SK-N-SH (cell line): Measurements from ENCODE around the gene PCDHGA1. TPM values are rescaled to one million over a fixed set of nuclear protein-coding genes. Genes with fewer than 3 reads are reported as not detected.

ENCODE experiments used
- CTCF ChIA-PET: fragments of 300-600, 350-600 bp; formaldehyde crosslinking; extraction: SDS; loops from one replicate; lab custom pipeline; 2021; lab: Yijun Ruan, JAX
- POLR2A ChIA-PET: fragments of 350-600 bp; sonication (Branson Sonifier 250); formaldehyde crosslinking; extraction: SDS; loops from one replicate; lab custom pipeline; 2020; ENCODE audit warnings: antibody characterized with exemption, inconsistent platforms; lab: Yijun Ruan, JAX
- DNase-seq: peaks from one replicate; pipeline ENCODE4 v3.0.0; 2012
- H2AFZ ChIP-seq: fragments of 200-600 bp; sonication (generic); 2 replicates; pipeline ENCODE4 v1.8.1; 2016; ENCODE audit warnings: antibody characterized with exemption, mild to moderate bottlenecking, low read depth
- H3F3A ChIP-seq: fragments of 200-600 bp; sonication (generic); replicated peaks from 2 replicates; pipeline ENCODE3; 2016; ENCODE audit warnings: antibody characterized with exemption, mild to moderate bottlenecking; ENCODE audit not compliant: insufficient read depth
- H3K27ac ChIP-seq, 2 experiments: fragments of 200-500 bp in 1 of 2; fragments of 200-600 bp in 1 of 2; sonication (Bioruptor generic) in 1 of 2; sonication (generic), shearing (Covaris generic) in 1 of 2; 2 replicates each; pipeline versions ENCODE4 v1.5.1 to v1.6.1; 2014 to 2016; ENCODE audit warnings: low read depth in 2 of 2, inconsistent platforms in 1 of 2, low read length in 1 of 2, mild to moderate bottlenecking in 1 of 2, mixed read lengths in 1 of 2
- H3K27me3 ChIP-seq: fragments of 200-600 bp; sonication (generic), shearing (Covaris generic); 2 replicates; pipeline ENCODE4 v1.6.1; 2016; ENCODE audit warnings: mixed run types; ENCODE audit not compliant: insufficient read depth
- H3K36me3 ChIP-seq, 2 experiments: fragments of 200-500 bp in 1 of 2; fragments of 200-600 bp in 1 of 2; sonication (Bioruptor generic) in 1 of 2; sonication (generic) in 1 of 2; replicated peaks in 1 of 2; 2 replicates each; pipeline versions ENCODE3 to v1.5.1; 2014 to 2016; ENCODE audit warnings: low read length in 1 of 2, mild to moderate bottlenecking in 1 of 2; ENCODE audit not compliant: insufficient read depth in 2 of 2, control insufficient read depth in 1 of 2
- H3K4me1 ChIP-seq, 2 experiments: fragments of 200-500 bp in 1 of 2; fragments of 200-600 bp in 1 of 2; sonication (Bioruptor generic) in 1 of 2; sonication (generic), shearing (Covaris generic) in 1 of 2; 2 replicates each; pipeline versions ENCODE4 v1.5.1 to v1.6.1; 2014 to 2016; ENCODE audit warnings: low read depth in 1 of 2, low read length in 1 of 2, mixed run types in 1 of 2; ENCODE audit not compliant: insufficient read depth in 2 of 2, control insufficient read depth in 1 of 2
- H3K4me2 ChIP-seq: fragments of 200-600 bp; sonication (generic), shearing (Covaris generic); 2 replicates; pipeline ENCODE4 v1.6.1; 2017; ENCODE audit warnings: mixed run types
- H3K4me3 ChIP-seq, 2 experiments: fragments of 200-500 bp in 1 of 2; fragments of 200-600 bp in 1 of 2; sonication (Bioruptor generic) in 1 of 2; sonication (generic), shearing (Covaris generic) in 1 of 2; 2 replicates each; pipeline versions ENCODE4 v1.5.1 to v1.8.1; 2014 to 2016; ENCODE audit warnings: low read depth in 2 of 2, inconsistent platforms in 1 of 2, low read length in 1 of 2, mild to moderate bottlenecking in 1 of 2, mixed read lengths in 1 of 2, moderate library complexity in 1 of 2
- H3K79me2 ChIP-seq: fragments of 200-600 bp; sonication (generic); 2 replicates; pipeline ENCODE4 v1.8.1; 2017; ENCODE audit warnings: mild to moderate bottlenecking; ENCODE audit not compliant: insufficient read depth
- H3K9ac ChIP-seq: fragments of 200-600 bp; sonication (generic); 2 replicates; pipeline ENCODE4 v1.6.1; 2017; ENCODE audit warnings: mixed run types
- H3K9me2 ChIP-seq: fragments of 200-600 bp; sonication (generic); 2 replicates; pipeline ENCODE4 v1.6.1; 2017; ENCODE audit warnings: mixed run types
- H3K9me3 ChIP-seq: fragments of 200-600 bp; sonication (generic); 2 replicates; pipeline ENCODE4 v1.6.1; 2017; ENCODE audit warnings: mixed run types, mild to moderate bottlenecking, moderate library complexity
- H4K20me1 ChIP-seq: fragments of 200-600 bp; sonication (generic); 2 replicates; pipeline ENCODE4 v1.6.1; 2017; ENCODE audit warnings: mild to moderate bottlenecking, mixed run types; ENCODE audit not compliant: insufficient read depth
- EP300 ChIP-seq, 2 experiments: IDR thresholded peaks; 2 replicates each; pipeline versions ENCODE4 v1.4.0 to v1.6.1; 2012; ENCODE audit warnings: borderline replicate concordance in 1 of 2, low read depth in 1 of 2, low read length in 1 of 2
- EZH2phosphoT487 ChIP-seq: fragments of 200-600 bp; sonication (generic); IDR thresholded peaks from 2 replicates; pipeline ENCODE4 v1.6.1; 2017; ENCODE audit warnings: low read depth, mixed run types, mild to moderate bottlenecking, antibody characterized with exemption, moderate library complexity, borderline replicate concordance
- FOSL2 ChIP-seq: IDR thresholded peaks from 2 replicates; pipeline ENCODE4 v1.4.0; 2012; ENCODE audit warnings: low read depth, mild to moderate bottlenecking, moderate library complexity, borderline replicate concordance
- FOXJ3 ChIP-seq: sonication (generic); formaldehyde crosslinking; IDR thresholded peaks from 2 replicates; pipeline ENCODE4 v1.5.1; 2020; ENCODE audit warnings: mild to moderate bottlenecking, missing genetic modification reagents
- GATA2 ChIP-seq: sonication (generic); formaldehyde crosslinking; IDR thresholded peaks from 2 replicates; pipeline ENCODE4 v1.5.0; 2020; ENCODE audit warnings: mild to moderate bottlenecking, missing genetic modification reagents
- PBX3 ChIP-seq: IDR thresholded peaks from 2 replicates; pipeline ENCODE4; 2012
- POLR2AphosphoS5 ChIP-seq: IDR thresholded peaks from 2 replicates; pipeline ENCODE4 v1.6.1; 2012; ENCODE audit warnings: low read depth, low read length
- RAD21 ChIP-seq: IDR thresholded peaks from 2 replicates; pipeline ENCODE4 v1.6.1; 2012; ENCODE audit warnings: mild to moderate bottlenecking, low read length
- RFX5 ChIP-seq: IDR thresholded peaks from 2 replicates; pipeline ENCODE4 v1.6.1; 2012; ENCODE audit warnings: mild to moderate bottlenecking, improper control_type of control experiment, low read length
- RXRA ChIP-seq: IDR thresholded peaks from 2 replicates; pipeline ENCODE4 v1.4.0; 2012; ENCODE audit warnings: low read depth, mild to moderate bottlenecking, borderline replicate concordance
- SIN3A ChIP-seq: IDR thresholded peaks from 2 replicates; pipeline ENCODE4 v1.6.1; 2012; ENCODE audit warnings: low read depth, mild to moderate bottlenecking, low read length, moderate library complexity, borderline replicate concordance
- SMC3 ChIP-seq: IDR thresholded peaks from 2 replicates; pipeline ENCODE4 v1.6.1; 2012; ENCODE audit warnings: low read depth, low read length, improper control_type of control experiment
- TAF1 ChIP-seq: IDR thresholded peaks from 2 replicates; pipeline ENCODE4 v1.6.1; 2012; ENCODE audit warnings: low read depth, mild to moderate bottlenecking, low read length, moderate library complexity, borderline replicate concordance
- YY1 ChIP-seq: IDR thresholded peaks from 2 replicates; pipeline ENCODE4 v1.4.0; 2012; ENCODE audit warnings: low read depth, mild to moderate bottlenecking
- ZBTB33 ChIP-seq: IDR thresholded peaks from 2 replicates; pipeline ENCODE4 v1.4.0; 2012; ENCODE audit warnings: low read depth, borderline replicate concordance
- WGBS: methylation state at CpG from one replicate; pipeline ENCODE4 v1.1.6; 2017; ENCODE audit warnings: low lambda C conversion rate; 5-methylcytosine and 5-hydroxymethylcytosine counted together
- polyA plus RNA-seq, 3 experiments: library from polyadenylated mRNA; depleted of rRNA; stranded (reverse); fragments of >200 nt; gene quantifications; 2 replicates each; pipeline ENCODE4 v1.2.3, GENCODE V29; 2012
- TF ChIP-seq, protein P1 (sequence below): IDR thresholded peaks from 2 replicates; pipeline ENCODE4 v1.6.1; 2012; ENCODE audit warnings: mild to moderate bottlenecking, low read depth, low read length, moderate library complexity

Gene PCDHGA1
- polyA plus RNA-seq, 1 of the 3 experiments (the other 2 are of a cell fraction), result 1.2 TPM

DNA sequence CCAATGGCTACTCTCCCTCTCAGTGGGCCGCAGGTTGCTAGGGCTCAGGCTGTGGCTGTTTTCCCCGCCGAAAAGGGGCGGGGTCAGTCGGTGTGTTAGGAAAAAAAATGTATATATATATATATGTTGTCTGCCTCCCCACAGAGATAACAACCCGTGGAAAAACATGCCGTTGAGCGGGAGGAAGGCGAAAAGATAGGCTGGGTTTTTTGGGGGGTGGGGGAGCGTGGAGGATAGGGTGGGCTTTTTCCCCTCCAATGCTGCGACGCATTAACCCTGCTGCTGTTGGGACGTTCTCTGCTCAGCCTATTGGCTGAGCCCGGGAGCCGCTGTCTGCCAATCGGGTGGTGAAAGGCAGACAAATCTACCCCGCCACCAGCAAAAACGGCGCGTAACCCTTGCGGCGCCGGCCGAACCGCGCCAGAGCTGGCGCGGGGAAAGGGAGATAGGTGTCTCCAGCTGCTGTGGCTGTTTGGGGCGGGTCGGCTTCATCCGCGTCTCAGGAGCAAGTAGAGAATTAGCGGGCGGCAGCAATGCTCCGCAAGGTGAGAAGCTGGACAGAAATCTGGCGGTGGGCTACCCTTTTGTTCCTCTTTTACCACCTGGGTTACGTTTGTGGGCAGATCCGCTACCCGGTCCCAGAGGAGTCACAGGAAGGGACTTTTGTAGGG is 154.5 kb downstream of the PCDHGA1 start, which contains the start of gene PCDHGC4:
Gene PCDHGC4 (plus strand): TSS at position 390 of the 671 bp plus-strand sequence. CDS start 144 bp downstream, at position 534.
- Histone ChIP-seq H3K27me3 (no peaks in the 10 kb centered on the region), H3K79me2 (peaks cover 88% of the 10 kb centered on the region), H3K27ac (peak within 1 kb of the TSS; percentile 11 to 91; a peak in 3 of 4 replicates), H3F3A (peaks cover 9% of the 10 kb centered on the region), H2AFZ (no peak within 1 kb of the TSS), H3K9me3 (no peaks in the 10 kb centered on the region), H3K36me3 (peaks cover 30 to 32% of the 10 kb centered on the region in 2 experiments), H3K4me3 (peak within 1 kb of the TSS in 1 of 2 experiments; percentile 42; a peak in 2 of 4 replicates), H3K4me1 (peaks cover 30 to 44% of the 10 kb centered on the region in 2 experiments), H3K4me2 (peak within 1 kb of the TSS; percentile 49; the same call in 1 of the 2 replicates), H4K20me1 (peaks cover 57% of the 10 kb centered on the region; the same call in 1 of the 2 replicates), H3K9me2 (no peaks in the 10 kb centered on the region), H3K9ac (no peak within 1 kb of the TSS)
- POLR2A ChIA-PET, result interaction anchor here (0.5 to 3.3 kb wide), 8 partner anchors 9 to 73 kb away, joined by 3 to 14 read pairs (median 5); partner anchors contain the start of gene PCDHGC3
- CTCF ChIA-PET, result interaction anchor here (1.0 to 7.9 kb wide), 11 partner anchors 9 to 643 kb away, joined by 3 to 75 read pairs (median 7); partner anchors contain the start of genes PCDHA8, PCDHGA7 and PCDHGC3
- 0 out of 2 replicates have a peak, but pooled peaks have one; percentile 2 for TF ChIP-seq RAD21
- peak; percentile 34; the same call in 1 of the 2 replicates for TF ChIP-seq GATA2 (CRISPR knock-in tag)
- TF ChIP-seq RFX5, result peak; percentile 94
- TF ChIP-seq RXRA, result no peak
- TF ChIP-seq ZBTB33, result no peak
- TF ChIP-seq SMC3, result peak; percentile 6; the same call in 1 of the 2 replicates
- WGBS, result 41% methylated on average over 29 of the region's 39 CpGs
- DNase-seq, result peak; percentile 91

DNA sequence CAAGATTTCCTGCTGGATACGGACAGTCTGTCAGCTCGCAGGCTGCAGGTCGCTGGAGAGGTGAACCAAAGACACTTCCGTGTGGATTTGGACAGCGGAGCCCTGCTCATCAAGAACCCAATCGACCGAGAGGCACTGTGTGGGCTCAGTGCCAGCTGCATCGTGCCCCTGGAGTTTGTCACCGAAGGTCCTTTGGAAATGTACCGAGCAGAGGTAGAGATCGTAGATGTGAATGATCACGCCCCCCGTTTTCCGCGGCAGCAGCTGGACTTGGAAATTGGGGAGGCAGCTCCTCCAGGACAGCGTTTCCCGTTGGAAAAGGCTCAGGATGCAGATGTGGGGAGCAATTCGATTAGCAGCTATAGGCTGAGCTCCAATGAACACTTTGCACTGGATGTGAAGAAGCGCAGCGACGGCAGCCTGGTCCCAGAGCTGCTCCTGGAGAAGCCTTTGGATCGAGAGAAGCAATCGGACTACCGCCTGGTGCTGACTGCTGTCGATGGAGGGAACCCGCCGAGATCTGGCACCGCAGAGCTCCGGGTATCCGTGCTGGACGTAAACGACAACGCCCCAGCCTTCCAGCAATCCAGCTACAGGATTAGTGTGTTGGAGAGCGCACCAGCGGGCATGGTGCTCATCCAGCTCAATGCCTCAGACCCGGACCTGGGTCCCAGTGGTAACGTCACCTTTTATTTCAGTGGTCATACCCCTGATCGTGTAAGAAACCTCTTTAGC is 155.2 kb downstream of the PCDHGA1 start:
- Histone ChIP-seq H2AFZ (no peak overlapping the region), H3K9me3 (no peaks in the 10 kb centered on the region), H3K27me3 (no peaks in the 10 kb centered on the region), H3K36me3 (peaks cover 30 to 37% of the 10 kb centered on the region in 2 experiments), H3K4me2 (no peak overlapping the region), H3K9me2 (no peaks in the 10 kb centered on the region), H3K79me2 (peaks cover 88% of the 10 kb centered on the region), H3F3A (peaks cover 9% of the 10 kb centered on the region), H3K4me1 (peaks cover 30 to 42% of the 10 kb centered on the region in 2 experiments), H3K27ac (peak overlapping the region in 1 of 2 experiments; percentile 91; a peak in 3 of 4 replicates), H3K9ac (no peak overlapping the region), H4K20me1 (peaks cover 60% of the 10 kb centered on the region; the same call in 1 of the 2 replicates), H3K4me3 (peak overlapping the region in 1 of 2 experiments; percentile 42; a peak in 2 of 4 replicates)
- WGBS, result 83% methylated on average over 28 of the region's 38 CpGs
- peak; percentile 57 for DNase-seq
- POLR2A ChIA-PET, result interaction anchor here (0.5 to 3.3 kb wide), 8 partner anchors 9 to 72 kb away, joined by 3 to 14 read pairs (median 5); partner anchors contain the start of gene PCDHGC3
- CTCF ChIA-PET, result interaction anchor here (1.1 to 7.9 kb wide), 11 partner anchors 7 to 644 kb away, joined by 3 to 75 read pairs (median 10); partner anchors contain the start of genes PCDHA8, PCDHGA7 and PCDHGC3
- TF ChIP-seq YY1 (no peak), PBX3 (no peak), SIN3A (no peak), FOSL2 (no peak), POLR2AphosphoS5 (no peak), TAF1 (no peak), RFX5 (no peak), EZH2phosphoT487 (no peak), FOXJ3 (CRISPR knock-in tag) (no peak), EP300 (IDR thresholded peaks at IDR 0.05; ENCODE audit: borderline replicate concordance in 1 of 2, low read depth in 1 of 2, low read length in 1 of 2) (no peak)
- TF ChIP-seq, protein P1, sequence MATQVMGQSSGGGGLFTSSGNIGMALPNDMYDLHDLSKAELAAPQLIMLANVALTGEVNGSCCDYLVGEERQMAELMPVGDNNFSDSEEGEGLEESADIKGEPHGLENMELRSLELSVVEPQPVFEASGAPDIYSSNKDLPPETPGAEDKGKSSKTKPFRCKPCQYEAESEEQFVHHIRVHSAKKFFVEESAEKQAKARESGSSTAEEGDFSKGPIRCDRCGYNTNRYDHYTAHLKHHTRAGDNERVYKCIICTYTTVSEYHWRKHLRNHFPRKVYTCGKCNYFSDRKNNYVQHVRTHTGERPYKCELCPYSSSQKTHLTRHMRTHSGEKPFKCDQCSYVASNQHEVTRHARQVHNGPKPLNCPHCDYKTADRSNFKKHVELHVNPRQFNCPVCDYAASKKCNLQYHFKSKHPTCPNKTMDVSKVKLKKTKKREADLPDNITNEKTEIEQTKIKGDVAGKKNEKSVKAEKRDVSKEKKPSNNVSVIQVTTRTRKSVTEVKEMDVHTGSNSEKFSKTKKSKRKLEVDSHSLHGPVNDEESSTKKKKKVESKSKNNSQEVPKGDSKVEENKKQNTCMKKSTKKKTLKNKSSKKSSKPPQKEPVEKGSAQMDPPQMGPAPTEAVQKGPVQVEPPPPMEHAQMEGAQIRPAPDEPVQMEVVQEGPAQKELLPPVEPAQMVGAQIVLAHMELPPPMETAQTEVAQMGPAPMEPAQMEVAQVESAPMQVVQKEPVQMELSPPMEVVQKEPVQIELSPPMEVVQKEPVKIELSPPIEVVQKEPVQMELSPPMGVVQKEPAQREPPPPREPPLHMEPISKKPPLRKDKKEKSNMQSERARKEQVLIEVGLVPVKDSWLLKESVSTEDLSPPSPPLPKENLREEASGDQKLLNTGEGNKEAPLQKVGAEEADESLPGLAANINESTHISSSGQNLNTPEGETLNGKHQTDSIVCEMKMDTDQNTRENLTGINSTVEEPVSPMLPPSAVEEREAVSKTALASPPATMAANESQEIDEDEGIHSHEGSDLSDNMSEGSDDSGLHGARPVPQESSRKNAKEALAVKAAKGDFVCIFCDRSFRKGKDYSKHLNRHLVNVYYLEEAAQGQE, result no peak
